HFF-Myc (cell line): ENCODE data around the gene EPHA8.

Source experiments
- DNase-seq: peaks from one replicate; pipeline ENCODE4 v3.0.0-alpha.2; 2011; ENCODE audit warnings: low read depth; ENCODE audit errors: extremely low read depth
- H3K4me3 ChIP-seq: replicated peaks from 2 replicates; pipeline ENCODE4 v1.5.1; 2011; ENCODE audit warnings: low read depth, mild to moderate bottlenecking, control low read depth, low read length
- CTCF ChIP-seq: IDR thresholded peaks from 2 replicates; pipeline ENCODE4 v1.5.1; 2012; ENCODE audit warnings: mild to moderate bottlenecking, low read depth, low read length, control low read depth; ENCODE audit errors: missing control alignments

EPHA8 gene

GRCh38 chr1:22626237-22627157 lies 63.2 kb downstream of the EPHA8 start:
- no peak overlapping the region for H3K4me3 ChIP-seq
- TF ChIP-seq CTCF, result no peak
- no peak for DNase-seq

GRCh38 chr1:22627331-22627730 lies 64.0 kb downstream of the EPHA8 start:
- TF ChIP-seq CTCF, result no peak
- H3K4me3 ChIP-seq, result no peak overlapping the region
- DNase-seq, result no peak

DNA sequence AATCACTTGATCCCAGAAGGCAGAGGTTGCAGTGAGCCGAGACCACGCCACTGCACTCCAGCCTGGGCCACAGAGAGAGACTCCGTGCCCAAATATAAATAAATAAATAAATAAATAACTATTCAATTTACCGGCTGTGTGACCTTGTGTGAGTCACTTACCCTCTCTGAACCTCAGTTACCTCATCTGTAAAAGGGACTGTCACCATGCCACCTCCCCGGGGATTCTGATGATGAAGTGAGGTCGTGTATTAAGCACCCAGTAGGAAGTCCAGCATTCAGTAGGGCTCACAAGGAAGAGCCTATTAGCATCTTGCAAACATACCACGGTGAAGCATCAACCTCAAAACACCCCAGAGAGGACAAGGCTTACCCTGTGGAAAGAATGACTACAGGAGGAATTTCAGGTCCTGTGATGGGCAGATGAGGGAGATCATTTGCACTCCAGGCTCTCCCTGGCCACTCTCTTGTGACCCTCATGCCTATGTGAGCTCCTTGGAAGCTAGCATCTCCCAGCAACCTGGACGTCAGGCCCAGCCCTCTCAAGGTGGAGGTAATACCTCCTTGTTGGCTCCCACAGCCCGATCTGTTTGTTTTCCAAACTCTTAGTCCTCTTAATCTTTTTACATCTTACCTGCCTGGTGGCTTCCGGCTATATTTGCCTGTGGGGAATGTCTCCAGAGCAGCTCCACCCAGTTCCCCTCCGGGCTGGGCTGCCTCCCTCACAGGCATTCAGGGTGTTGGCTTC lies 65.6 kb downstream of the EPHA8 start:
- no peak overlapping the region for H3K4me3 ChIP-seq
- TF ChIP-seq CTCF, result no peak
- no peak for DNase-seq

GRCh38 chr1:22629886-22630285 lies 66.6 kb downstream of the EPHA8 start:
- TF ChIP-seq CTCF, result no peak
- DNase-seq, result no peak
- no peak overlapping the region for H3K4me3 ChIP-seq

DNA sequence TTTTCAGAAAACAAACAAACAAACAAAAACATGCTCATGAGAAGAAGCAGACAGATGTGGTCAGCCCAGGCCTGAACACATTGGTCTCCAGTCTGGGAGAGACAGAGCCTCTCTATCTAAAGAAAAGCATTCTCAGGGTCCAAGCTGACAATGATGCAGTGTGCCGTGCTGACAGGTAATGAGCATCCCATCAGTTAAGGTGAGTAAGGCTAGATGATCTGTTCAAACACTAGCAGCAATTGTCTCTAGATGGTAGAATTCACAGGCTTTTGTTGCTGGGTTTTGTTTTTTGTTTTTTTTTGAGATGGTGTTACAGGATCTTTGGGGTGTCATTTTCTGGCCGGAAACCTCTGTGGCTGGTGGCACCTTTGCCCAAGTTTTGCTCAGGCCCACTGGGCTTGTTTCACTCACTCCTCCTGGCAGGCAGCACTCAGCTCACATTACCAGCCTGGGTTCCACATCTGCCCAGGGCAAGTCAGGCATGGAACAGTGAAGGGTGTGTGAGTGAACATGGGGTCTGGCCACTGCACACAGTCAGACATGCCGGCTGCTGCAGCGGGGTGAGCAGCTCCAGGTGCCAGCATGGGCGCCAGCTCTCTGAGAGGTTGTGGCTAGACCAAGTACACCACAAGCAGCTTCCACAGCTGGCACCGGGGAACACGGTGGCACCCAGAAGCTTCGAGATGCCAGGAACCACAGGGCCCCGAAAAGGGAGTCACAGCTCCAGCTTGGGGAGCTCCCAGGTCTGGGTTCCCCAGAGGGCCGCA lies 70.6 kb downstream of the EPHA8 start:
- TF ChIP-seq CTCF, result no peak
- no peak for DNase-seq
- no peak overlapping the region for H3K4me3 ChIP-seq

GRCh38 chr1:22635436-22635835 lies 72.1 kb downstream of the EPHA8 start:
- no peak for DNase-seq
- no peak for TF ChIP-seq CTCF
- no peak overlapping the region for H3K4me3 ChIP-seq
